IMR-90 (cell line): Measurements from ENCODE around the gene ABR. TPM values are rescaled to one million over a fixed set of nuclear protein-coding genes. Genes with fewer than 3 reads are reported as not detected.

ENCODE experiments used
- ATAC-seq: fragments of 200-7000 bp; cut with Tn5 transposase; 2 replicates; pipeline ENCODE4 v1.9.1; 2020; ENCODE audit warnings: low read depth, mild to moderate bottlenecking, moderate library complexity
- BruUV-seq: library from RNA; stranded (reverse); fragments of 400-500 nt; replicated peaks from 2 replicates; lab custom pipeline; 2021; lab: Mats Ljungman, UMichigan
- CTCF ChIA-PET: fragments of 300-600 bp; formaldehyde crosslinking; extraction: SDS; loops from one replicate; lab custom pipeline; 2021; ENCODE audit warnings: antibody characterized with exemption; lab: Yijun Ruan, JAX
- POLR2A ChIA-PET: fragments of 300-600 bp; sonication (Branson Sonifier 250); formaldehyde crosslinking; loops from one replicate; lab custom pipeline; 2022; ENCODE audit warnings: antibody characterized with exemption; ENCODE audit not compliant: unreplicated experiment; lab: Charles Lee
- DNase-seq: peaks from one replicate; pipeline ENCODE4 v3.0.0; 2013
- H2AFZ ChIP-seq: replicated peaks from 2 replicates; pipeline ENCODE3; 2013; ENCODE audit warnings: low read length, mild to moderate bottlenecking; ENCODE audit not compliant: poor library complexity
- H2AK5ac ChIP-seq: 2 replicates; pipeline ENCODE4 v1.6.1; 2013; ENCODE audit warnings: low read depth, low read length, inconsistent platforms
- H2AK9ac ChIP-seq: replicated peaks from 2 replicates; pipeline ENCODE3; 2013; ENCODE audit warnings: mild to moderate bottlenecking, low read depth, low read length, moderate library complexity; ENCODE audit not compliant: poor library complexity
- H2BK120ac ChIP-seq: 2 replicates; pipeline ENCODE4 v1.6.1; 2013; ENCODE audit warnings: low read depth, low read length, inconsistent platforms
- H2BK15ac ChIP-seq: 3 replicates; pipeline ENCODE4 v1.6.1; 2013; ENCODE audit warnings: low read depth, low read length, inconsistent platforms
- H2BK20ac ChIP-seq: 2 replicates; pipeline ENCODE4 v1.6.1; 2013; ENCODE audit warnings: low read depth, mild to moderate bottlenecking, inconsistent platforms, low read length, moderate library complexity
- H2BK5ac ChIP-seq: 2 replicates; pipeline ENCODE4 v1.6.1; 2013; ENCODE audit warnings: mild to moderate bottlenecking, low read depth, low read length, inconsistent platforms; ENCODE audit not compliant: poor library complexity, severe bottlenecking
- H3K14ac ChIP-seq: replicated peaks from 2 replicates; pipeline ENCODE4 v1.6.1; 2013; ENCODE audit warnings: low read depth, low read length, inconsistent platforms
- H3K18ac ChIP-seq: 2 replicates; pipeline ENCODE4 v1.6.1; 2013; ENCODE audit warnings: low read depth, low read length, control low read depth
- H3K23ac ChIP-seq: 2 replicates; pipeline ENCODE4 v1.6.1; 2013; ENCODE audit warnings: low read depth, low read length, inconsistent platforms
- H3K27ac ChIP-seq: 2 replicates; pipeline ENCODE4 v1.5.1; 2013; ENCODE audit warnings: mild to moderate bottlenecking, control low read depth, low read length; ENCODE audit not compliant: insufficient read depth
- H3K27me3 ChIP-seq: 2 replicates; pipeline ENCODE4 v1.6.1; 2013; ENCODE audit warnings: low read length; ENCODE audit not compliant: control insufficient read depth, insufficient read depth
- H3K36me3 ChIP-seq: 2 replicates; pipeline ENCODE4 v1.6.1; 2013; ENCODE audit warnings: low read length, mixed read lengths; ENCODE audit not compliant: control insufficient read depth, insufficient read depth
- H3K4ac ChIP-seq: 2 replicates; pipeline ENCODE4 v1.6.1; 2013; ENCODE audit warnings: low read depth, low read length, inconsistent platforms
- H3K4me1 ChIP-seq: 2 replicates; pipeline ENCODE4 v1.6.1; 2013; ENCODE audit warnings: low read length, mixed read lengths; ENCODE audit not compliant: control insufficient read depth, insufficient read depth
- H3K4me2 ChIP-seq: 2 replicates; pipeline ENCODE4 v1.6.1; 2013; ENCODE audit warnings: low read depth, mild to moderate bottlenecking, control low read depth, low read length, moderate library complexity
- H3K4me3 ChIP-seq: 2 replicates; pipeline ENCODE4 v1.5.1; 2013; ENCODE audit warnings: low read depth, mild to moderate bottlenecking, control low read depth, low read length, moderate library complexity; ENCODE audit not compliant: insufficient read depth
- H3K56ac ChIP-seq: 2 replicates; pipeline ENCODE4 v1.6.1; 2013; ENCODE audit warnings: low read length, inconsistent platforms; ENCODE audit not compliant: insufficient read depth; ENCODE audit errors: extremely low read depth
- H3K79me1 ChIP-seq, 2 experiments: 2 replicates each; pipeline ENCODE4 v1.6.1; 2013; ENCODE audit warnings: low read length in 2 of 2, inconsistent platforms in 1 of 2, low read depth in 1 of 2
- H3K9ac ChIP-seq: 2 replicates; pipeline ENCODE4 v1.6.1; 2013; ENCODE audit warnings: low read depth, low read length, control low read depth
- H3K9me1 ChIP-seq: 2 replicates; pipeline ENCODE4 v1.6.1; 2013; ENCODE audit warnings: low read length, inconsistent platforms; ENCODE audit not compliant: insufficient read depth
- H3K9me3 ChIP-seq: 2 replicates; pipeline ENCODE4 v1.6.1; 2013; ENCODE audit warnings: low read length; ENCODE audit not compliant: control insufficient read depth, insufficient read depth
- H4K20me1 ChIP-seq: 2 replicates; pipeline ENCODE4 v1.6.1; 2013; ENCODE audit warnings: low read length, inconsistent platforms; ENCODE audit not compliant: insufficient read depth
- H4K5ac ChIP-seq: 2 replicates; pipeline ENCODE4 v1.6.1; 2013; ENCODE audit warnings: mild to moderate bottlenecking, low read depth, low read length, control low read depth
- H4K8ac ChIP-seq, 2 experiments: 2 replicates each; pipeline ENCODE4 v1.6.1; 2013; ENCODE audit warnings: low read depth in 2 of 2, low read length in 2 of 2, control low read depth in 1 of 2, inconsistent platforms in 1 of 2
- H4K91ac ChIP-seq: 2 replicates; pipeline ENCODE4 v1.6.1; 2013; ENCODE audit warnings: low read depth, low read length, inconsistent platforms; ENCODE audit not compliant: insufficient read depth
- CEBPB ChIP-seq: IDR thresholded peaks from 2 replicates; pipeline ENCODE4 v1.6.1; 2012; ENCODE audit warnings: low read depth, low read length, improper control_type of control experiment
- CHD1 ChIP-seq: IDR thresholded peaks from 2 replicates; pipeline ENCODE4 v1.6.1; 2012; ENCODE audit warnings: low read depth, low read length, improper control_type of control experiment
- MXI1 ChIP-seq: IDR thresholded peaks from 2 replicates; pipeline ENCODE4 v1.6.1; 2012; ENCODE audit warnings: low read depth, mild to moderate bottlenecking, low read length, moderate library complexity, borderline replicate concordance
- POLR2A ChIP-seq: IDR thresholded peaks from 2 replicates; pipeline ENCODE4 v1.6.1; 2012; ENCODE audit warnings: mild to moderate bottlenecking, low read depth, low read length
- RAD21 ChIP-seq: IDR thresholded peaks from 2 replicates; pipeline ENCODE4 v1.6.1; 2012; ENCODE audit warnings: low read length, improper control_type of control experiment
- RCOR1 ChIP-seq: IDR thresholded peaks from 2 replicates; pipeline ENCODE4 v1.6.1; 2012; ENCODE audit warnings: mild to moderate bottlenecking, low read length, improper control_type of control experiment; ENCODE audit not compliant: insufficient replicate concordance
- SMC3 ChIP-seq: fragments of 150-350 bp; IDR thresholded peaks from 2 replicates; pipeline ENCODE4 v1.6.1; 2016; ENCODE audit warnings: low read depth, mild to moderate bottlenecking, antibody characterized with exemption, low read length, moderate library complexity
- WGBS, 2 experiments: methylation state at CpG; one replicate each; pipeline versions ENCODE4 v1.1.5 to v1.1.7; 2013; ENCODE audit warnings: missing lambda C conversion rate in 2 of 2; ENCODE audit not compliant: insufficient read length in 1 of 2; ENCODE audit errors: extremely low coverage in 2 of 2; 5-methylcytosine and 5-hydroxymethylcytosine counted together
- dilution Hi-C: fragments of 300-500 bp; cut with HindIII; formaldehyde crosslinking; loops from one replicate; pipeline ENCODE4 v1.14.3; 2018; ENCODE audit warnings: low sequenced_read_pairs; ENCODE audit not compliant: unreplicated experiment
- in situ Hi-C: fragments of 300-500 bp; cut with MboI; formaldehyde crosslinking; loops from 3 replicates; pipeline ENCODE4 v1.14.3; 2019; ENCODE audit warnings: low sequenced_read_pairs, inconsistent platforms, mixed read lengths
- intact Hi-C: fragments of 100-400 bp; cut with micrococcal nuclease; formaldehyde crosslinking; loops from 2 replicates; pipeline ENCODE4 v1.10.0; 2022
- polyA plus RNA-seq, 3 experiments: library from polyadenylated mRNA; depleted of rRNA; stranded (reverse); fragments of >200 nt; gene quantifications; 2 replicates each; pipeline ENCODE4 v1.2.3, GENCODE V29; 2012; ENCODE audit warnings: low replicate concordance in 1 of 3
- total RNA-seq: library from RNA; depleted of rRNA; stranded (reverse); fragments of >200 nt; gene quantifications from 2 replicates; pipeline ENCODE4 v1.2.3, GENCODE V29; 2012
- TF ChIP-seq, protein P1 (sequence below): fragments of 150-350 bp; IDR thresholded peaks from 2 replicates; pipeline ENCODE4 v1.6.1; 2017; ENCODE audit warnings: mild to moderate bottlenecking, antibody characterized with exemption, low read length, low read depth
- TF ChIP-seq, protein P2 (sequence below): fragments of 150-350 bp; IDR thresholded peaks from 2 replicates; pipeline ENCODE4 v1.6.1; 2016; ENCODE audit warnings: low read depth, mild to moderate bottlenecking, low read length, moderate library complexity, borderline replicate concordance
- TF ChIP-seq, protein P3 (sequence below): conservative IDR thresholded peaks from 2 replicates; pipeline ENCODE4 v1.5.1; 2012; ENCODE audit warnings: mild to moderate bottlenecking, low read depth, low read length, improper control_type of control experiment

The ABR gene
- total and polyA plus RNA-seq, 2 of the 4 experiments (the other 2 are of a cell fraction): 28.3 to 79.7 TPM

DNA sequence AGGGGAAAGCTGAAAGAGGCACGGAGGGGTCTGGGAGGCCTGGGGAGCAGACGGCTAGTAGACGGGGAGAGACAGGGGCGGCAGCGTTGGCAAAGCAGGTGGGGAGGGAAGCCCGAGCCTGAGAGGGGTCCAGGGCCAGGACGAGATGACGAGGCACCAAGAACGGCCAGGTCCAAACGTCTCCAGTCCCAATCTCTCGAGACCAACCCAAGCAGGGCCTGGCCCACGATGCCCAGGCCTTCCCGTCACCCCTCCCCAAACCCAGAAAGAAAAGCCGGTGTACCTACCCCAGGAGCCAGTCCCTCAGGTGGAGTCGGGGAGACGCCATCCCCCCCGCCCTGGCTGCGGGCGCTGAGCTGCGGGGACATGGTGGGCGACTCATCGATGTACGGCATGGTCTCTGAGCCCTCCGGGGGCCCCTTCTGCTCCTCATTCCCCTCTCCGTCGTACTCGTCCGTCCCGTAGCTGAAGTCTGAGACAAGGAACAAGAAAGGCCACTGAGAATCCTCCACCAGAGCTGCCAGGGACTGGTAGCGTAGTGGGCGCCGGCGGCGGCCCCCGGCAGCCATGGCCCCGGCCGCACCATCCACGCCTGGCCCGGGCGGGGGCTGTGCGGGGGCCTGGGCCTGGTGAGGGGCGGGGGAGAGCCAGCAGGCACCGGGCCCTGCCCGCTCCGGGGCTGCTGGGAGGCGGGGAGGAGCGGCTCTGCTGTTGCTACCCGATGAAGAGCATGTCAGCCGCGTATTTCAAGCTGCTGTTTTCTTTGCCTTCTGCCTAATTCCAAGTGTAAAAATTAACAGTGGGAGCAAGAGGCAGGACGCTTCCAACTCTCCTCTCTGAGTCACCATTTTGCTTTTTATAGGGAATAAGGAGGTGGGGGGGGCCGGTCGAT is 54.6 kb downstream of the ABR start:
- ChIA-PET CTCF (no interaction called here), POLR2A (no interaction called here)
- no peak overlapping the region for H4K5ac ChIP-seq
- DNase-seq (no peak), ATAC-seq (no peak)
- H4K8ac ChIP-seq: no peak overlapping the region
- H3K9me3 ChIP-seq: 0 out of 2 replicates have a peak, but pooled peaks cover 2% of the 10 kb centered on the region
- no peak overlapping the region for H3K4ac ChIP-seq
- no peaks in the 10 kb centered on the region; the same call in 1 of the 2 replicates for H3K4me1 ChIP-seq
- no peak overlapping the region for H3K4me3 ChIP-seq
- H3K56ac ChIP-seq: no peak overlapping the region
- peak overlapping the region; percentile 28; the same call in 1 of the 2 replicates for H2AK5ac ChIP-seq
- TF ChIP-seq CEBPB: no peak
- TF ChIP-seq, protein P1, sequence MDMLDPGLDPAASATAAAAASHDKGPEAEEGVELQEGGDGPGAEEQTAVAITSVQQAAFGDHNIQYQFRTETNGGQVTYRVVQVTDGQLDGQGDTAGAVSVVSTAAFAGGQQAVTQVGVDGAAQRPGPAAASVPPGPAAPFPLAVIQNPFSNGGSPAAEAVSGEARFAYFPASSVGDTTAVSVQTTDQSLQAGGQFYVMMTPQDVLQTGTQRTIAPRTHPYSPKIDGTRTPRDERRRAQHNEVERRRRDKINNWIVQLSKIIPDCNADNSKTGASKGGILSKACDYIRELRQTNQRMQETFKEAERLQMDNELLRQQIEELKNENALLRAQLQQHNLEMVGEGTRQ: no peak
- no peak for TF ChIP-seq POLR2A
- no peak for TF ChIP-seq RCOR1
- TF ChIP-seq, protein P2, sequence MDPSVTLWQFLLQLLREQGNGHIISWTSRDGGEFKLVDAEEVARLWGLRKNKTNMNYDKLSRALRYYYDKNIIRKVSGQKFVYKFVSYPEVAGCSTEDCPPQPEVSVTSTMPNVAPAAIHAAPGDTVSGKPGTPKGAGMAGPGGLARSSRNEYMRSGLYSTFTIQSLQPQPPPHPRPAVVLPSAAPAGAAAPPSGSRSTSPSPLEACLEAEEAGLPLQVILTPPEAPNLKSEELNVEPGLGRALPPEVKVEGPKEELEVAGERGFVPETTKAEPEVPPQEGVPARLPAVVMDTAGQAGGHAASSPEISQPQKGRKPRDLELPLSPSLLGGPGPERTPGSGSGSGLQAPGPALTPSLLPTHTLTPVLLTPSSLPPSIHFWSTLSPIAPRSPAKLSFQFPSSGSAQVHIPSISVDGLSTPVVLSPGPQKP: no peak
- no peak for TF ChIP-seq CHD1
- TF ChIP-seq RAD21: no peak
- TF ChIP-seq MXI1: no peak
- TF ChIP-seq, protein P3, sequence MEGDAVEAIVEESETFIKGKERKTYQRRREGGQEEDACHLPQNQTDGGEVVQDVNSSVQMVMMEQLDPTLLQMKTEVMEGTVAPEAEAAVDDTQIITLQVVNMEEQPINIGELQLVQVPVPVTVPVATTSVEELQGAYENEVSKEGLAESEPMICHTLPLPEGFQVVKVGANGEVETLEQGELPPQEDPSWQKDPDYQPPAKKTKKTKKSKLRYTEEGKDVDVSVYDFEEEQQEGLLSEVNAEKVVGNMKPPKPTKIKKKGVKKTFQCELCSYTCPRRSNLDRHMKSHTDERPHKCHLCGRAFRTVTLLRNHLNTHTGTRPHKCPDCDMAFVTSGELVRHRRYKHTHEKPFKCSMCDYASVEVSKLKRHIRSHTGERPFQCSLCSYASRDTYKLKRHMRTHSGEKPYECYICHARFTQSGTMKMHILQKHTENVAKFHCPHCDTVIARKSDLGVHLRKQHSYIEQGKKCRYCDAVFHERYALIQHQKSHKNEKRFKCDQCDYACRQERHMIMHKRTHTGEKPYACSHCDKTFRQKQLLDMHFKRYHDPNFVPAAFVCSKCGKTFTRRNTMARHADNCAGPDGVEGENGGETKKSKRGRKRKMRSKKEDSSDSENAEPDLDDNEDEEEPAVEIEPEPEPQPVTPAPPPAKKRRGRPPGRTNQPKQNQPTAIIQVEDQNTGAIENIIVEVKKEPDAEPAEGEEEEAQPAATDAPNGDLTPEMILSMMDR: no peak
- no peak for TF ChIP-seq SMC3
- peak overlapping the region; percentile 37 for H2AK9ac ChIP-seq
- no peak overlapping the region for H2AFZ ChIP-seq
- no peak overlapping the region for H3K9ac ChIP-seq
- in situ Hi-C loops (loop anchor here (10.0 kb wide), 1 partner anchor 50 kb away; the partner anchor contains the start of gene ABR), intact Hi-C loops (no loop called here), dilution Hi-C loops (no loop called here)
- H3K18ac ChIP-seq: no peak overlapping the region
- no peak overlapping the region for H2BK15ac ChIP-seq
- no peak overlapping the region for H2BK20ac ChIP-seq
- WGBS, 2 experiments: 95% methylated on average over 16 of the region's 53 CpGs; no CpG with 5 or more reads in 1 of the 2 experiments
- H2BK120ac ChIP-seq: no peak overlapping the region
- no peak overlapping the region for H2BK5ac ChIP-seq
- peaks cover 19% of the 10 kb centered on the region for H3K36me3 ChIP-seq
- no TSS peak for BruUV-seq
- H3K27ac ChIP-seq: no peak overlapping the region
- H3K27me3 ChIP-seq: no peaks in the 10 kb centered on the region
- peaks cover 30% of the 10 kb centered on the region for H4K20me1 ChIP-seq
- no peak overlapping the region for H3K14ac ChIP-seq
- no peaks in the 10 kb centered on the region for H3K79me1 ChIP-seq
- no peak overlapping the region for H4K91ac ChIP-seq
- H3K9me1 ChIP-seq: no peaks in the 10 kb centered on the region
- H3K4me2 ChIP-seq: no peak overlapping the region
- no peak overlapping the region for H3K23ac ChIP-seq
